GM15510 (cell line): ENCODE results near the gene GPC6.

Experiments used
- POLR2A ChIP-seq: IDR thresholded peaks from 3 replicates; pipeline ENCODE4 v1.6.1; 2011; ENCODE audit warnings: borderline replicate concordance; ENCODE audit not compliant: insufficient read length; ENCODE audit errors: extremely low read depth

GPC6 gene

GRCh38 chr13:94129490-94129894 is 902.9 kb downstream of the GPC6 start:
- TF ChIP-seq POLR2A: no peak

GRCh38 chr13:94138831-94139230 is 912.2 kb downstream of the GPC6 start:
- no peak for TF ChIP-seq POLR2A

GRCh38 chr13:94139393-94139995 is 912.9 kb downstream of the GPC6 start:
- TF ChIP-seq POLR2A: no peak

- no peak for TF ChIP-seq POLR2A
These were observed 913.4 kb downstream of the GPC6 start for GRCh38 chr13:94140027-94140426.

GRCh38 chr13:94140511-94140910 is 913.9 kb downstream of the GPC6 start:
- TF ChIP-seq POLR2A: no peak

GRCh38 chr13:94143624-94144350 is 917.2 kb downstream of the GPC6 start:
- TF ChIP-seq POLR2A: no peak

- TF ChIP-seq POLR2A: no peak
These were observed 919.4 kb downstream of the GPC6 start for GRCh38 chr13:94145966-94146365.

- no peak for TF ChIP-seq POLR2A
These were observed 927.0 kb downstream of the GPC6 start for GRCh38 chr13:94153586-94153985.

GRCh38 chr13:94154367-94154766 is 927.8 kb downstream of the GPC6 start:
- no peak for TF ChIP-seq POLR2A

- no peak for TF ChIP-seq POLR2A
These were observed 931.2 kb downstream of the GPC6 start for GRCh38 chr13:94157705-94158218.

- no peak for TF ChIP-seq POLR2A
These were observed 934.3 kb downstream of the GPC6 start for GRCh38 chr13:94160875-94161274.

GRCh38 chr13:94162289-94162688 is 935.7 kb downstream of the GPC6 start:
- no peak for TF ChIP-seq POLR2A

GRCh38 chr13:94163535-94163934 is 936.9 kb downstream of the GPC6 start:
- no peak for TF ChIP-seq POLR2A

GRCh38 chr13:94168783-94169453 is 942.3 kb downstream of the GPC6 start:
- TF ChIP-seq POLR2A: no peak

GRCh38 chr13:94169454-94170144 is 943.0 kb downstream of the GPC6 start:
- TF ChIP-seq POLR2A: no peak

GRCh38 chr13:94170145-94170571 is 943.6 kb downstream of the GPC6 start:
- no peak for TF ChIP-seq POLR2A

- TF ChIP-seq POLR2A: no peak
These were observed 945.8 kb downstream of the GPC6 start for GRCh38 chr13:94172416-94172815.
